K562 (cell line): ENCODE measurements around the gene RETN. TPM values are rescaled to one million over a fixed set of nuclear protein-coding genes. Genes with fewer than 3 reads are reported as not detected.

Experiments used
- CREM ChIP-seq: IDR thresholded peaks from 2 replicates; pipeline ENCODE4 v1.6.1; 2014; ENCODE audit warnings: antibody characterized with exemption, low read depth
- CTCF ChIP-seq, 3 experiments: IDR thresholded peaks in 2 of 3; conservative IDR thresholded peaks in 1 of 3; 2 replicates each; pipeline ENCODE4 v1.5.1; 2011 to 2012; ENCODE audit warnings: low read length in 3 of 3, mild to moderate bottlenecking in 3 of 3, control low read depth in 2 of 3, improper control_type of control experiment in 1 of 3, inconsistent platforms in 1 of 3, low read depth in 1 of 3, mixed read lengths in 1 of 3, moderate library complexity in 1 of 3; ENCODE audit not compliant: insufficient read depth in 2 of 3
- ESRRA ChIP-seq: fragments of 450-650 bp; IDR thresholded peaks from 2 replicates; pipeline ENCODE4 v1.6.1; 2014; ENCODE audit warnings: low read depth, mild to moderate bottlenecking, moderate library complexity, borderline replicate concordance
- FOXJ3 ChIP-seq: sonication (generic); formaldehyde crosslinking; IDR thresholded peaks from 2 replicates; pipeline ENCODE4 v1.4.0; 2020; ENCODE audit warnings: mild to moderate bottlenecking, missing genetic modification reagents
- FOXK1 ChIP-seq: sonication (generic); formaldehyde crosslinking; IDR thresholded peaks from 2 replicates; pipeline ENCODE4 v1.8.0; 2022; ENCODE audit warnings: missing genetic modification reagents, mild to moderate bottlenecking, borderline replicate concordance
- HDAC3 ChIP-seq: fragments of 450-650 bp; IDR thresholded peaks from 2 replicates; pipeline ENCODE4 v1.6.1; 2018; ENCODE audit warnings: borderline replicate concordance, mild to moderate bottlenecking, moderate library complexity; ENCODE audit not compliant: partially characterized antibody
- HNRNPK ChIP-seq: fragments of 200-400 bp; formaldehyde crosslinking; IDR thresholded peaks from one replicate; pipeline ENCODE4 v1.6.1; 2018; ENCODE audit warnings: mild to moderate bottlenecking, low read depth, low read length; ENCODE audit not compliant: poor library complexity, severe bottlenecking
- HSF4 ChIP-seq: fragments of 250-450 bp; sonication (Bioruptor Pico); IDR thresholded peaks from 2 replicates; pipeline ENCODE4 v2.1.2; 2022; ENCODE audit warnings: mild to moderate bottlenecking, moderate library complexity, borderline replicate concordance
- IRF9 ChIP-seq: fragments of 450-650 bp; IDR thresholded peaks from 2 replicates; pipeline ENCODE4 v1.6.1; 2016; ENCODE audit warnings: missing biosample characterization, missing genetic modification characterization
- LEF1 ChIP-seq: fragments of 450-650 bp; IDR thresholded peaks from 2 replicates; pipeline ENCODE4 v1.6.1; 2016; ENCODE audit warnings: mild to moderate bottlenecking
- MEF2D ChIP-seq: conservative IDR thresholded peaks from 2 replicates; pipeline ENCODE4 v1.6.1; 2016; ENCODE audit warnings: low read depth, missing genetic modification characterization, missing compliant biosample characterization
- MYBL2 ChIP-seq, 2 experiments: fragments of 450-650 bp in 1 of 2; sonication (generic) in 1 of 2; formaldehyde crosslinking in 1 of 2; IDR thresholded peaks; 2 replicates each; pipeline versions ENCODE4 v1.6.1 to v1.8.1; 2017 to 2022; ENCODE audit warnings: borderline replicate concordance in 1 of 2, inconsistent platforms in 1 of 2, low read depth in 1 of 2, mild to moderate bottlenecking in 1 of 2, missing genetic modification reagents in 1 of 2, moderate library complexity in 1 of 2
- OTX1 ChIP-seq: fragments of 450-650 bp; formaldehyde crosslinking; IDR thresholded peaks from 2 replicates; pipeline ENCODE4 v1.4.0; 2022; ENCODE audit warnings: mild to moderate bottlenecking
- PCBP2 ChIP-seq: fragments of 200-400 bp; formaldehyde crosslinking; IDR thresholded peaks from 2 replicates; pipeline ENCODE4 v1.6.1; 2018; ENCODE audit warnings: low read length, low read depth, mild to moderate bottlenecking, moderate library complexity; ENCODE audit not compliant: poor library complexity, severe bottlenecking
- POLR2H ChIP-seq: IDR thresholded peaks from 2 replicates; pipeline ENCODE4 v1.6.1; 2016; ENCODE audit warnings: missing genetic modification characterization, low read depth, mild to moderate bottlenecking, control low read depth, missing compliant biosample characterization, moderate library complexity
- RFX7 ChIP-seq: fragments of 250-450 bp; sonication (Bioruptor Pico); IDR thresholded peaks from 2 replicates; pipeline ENCODE4 v1.5.1; 2021; ENCODE audit warnings: mild to moderate bottlenecking
- SMARCB1 ChIP-seq: IDR thresholded peaks from 2 replicates; pipeline ENCODE4 v1.6.1; 2011; ENCODE audit warnings: improper control_type of control experiment, low read depth; ENCODE audit not compliant: insufficient read length
- TFAM ChIP-seq: fragments of 250-450 bp; sonication (Bioruptor Pico); conservative IDR thresholded peaks from 2 replicates; pipeline ENCODE4 v1.5.0; 2021; ENCODE audit warnings: mild to moderate bottlenecking, moderate library complexity
- THRAP3 ChIP-seq: fragments of 450-650 bp; IDR thresholded peaks from 2 replicates; pipeline ENCODE4 v1.6.1; 2016; ENCODE audit warnings: mild to moderate bottlenecking, inconsistent platforms, borderline replicate concordance
- ZNF133 ChIP-seq: fragments of 250-450 bp; sonication (Bioruptor Pico); IDR thresholded peaks from 2 replicates; pipeline ENCODE4 v1.4.0; 2020; ENCODE audit warnings: mild to moderate bottlenecking
- ZNF165 ChIP-seq: fragments of 250-450 bp; sonication (Bioruptor Pico); IDR thresholded peaks from 2 replicates; pipeline ENCODE4 v1.4.0; 2020; ENCODE audit warnings: borderline replicate concordance
- ZNF175 ChIP-seq: fragments of 200-800 bp; sonication (Bioruptor generic); IDR thresholded peaks from 2 replicates; pipeline ENCODE4 v1.6.1; 2016; ENCODE audit warnings: low read depth, mild to moderate bottlenecking, missing genetic modification characterization, missing compliant biosample characterization
- ZNF274 ChIP-seq: IDR thresholded peaks from 2 replicates; pipeline ENCODE4 v1.6.1; 2011; ENCODE audit warnings: low read depth, mild to moderate bottlenecking, low read length, moderate library complexity, borderline replicate concordance
- ZNF3 ChIP-seq: fragments of 250-450 bp; sonication (Bioruptor Pico); IDR thresholded peaks from 2 replicates; pipeline ENCODE4 v1.5.0; 2021; ENCODE audit warnings: mild to moderate bottlenecking, moderate library complexity
- ZNF311 ChIP-seq: fragments of 250-450 bp; sonication (Bioruptor Pico); IDR thresholded peaks from 2 replicates; pipeline ENCODE4 v1.4.0; 2020; ENCODE audit warnings: mild to moderate bottlenecking, moderate library complexity
- ZNF445 ChIP-seq: fragments of 250-450 bp; sonication (Bioruptor Pico); IDR thresholded peaks from 2 replicates; pipeline ENCODE4 v1.4.0; 2020; ENCODE audit warnings: low read depth, mild to moderate bottlenecking, moderate library complexity
- ZNF586 ChIP-seq: fragments of 450-650 bp; formaldehyde crosslinking; conservative IDR thresholded peaks from 2 replicates; pipeline ENCODE4 v1.4.0; 2020; ENCODE audit warnings: mild to moderate bottlenecking, moderate library complexity
- polyA plus RNA-seq, 8 experiments: library from polyadenylated mRNA; depleted of rRNA in 4 of 8; stranded (reverse) in 5 of 8; unstranded in 3 of 8; fragments of >200 nt; fragmentation: Nextera tagmentation in 2 of 8; fragmentation: Illumina TruSeq in 1 of 8; extraction: Ambion mirVana in 2 of 8; extraction: Trizol in 1 of 8; gene quantifications; 2 replicates each; pipeline versions ENCODE4 v1.2.1 to v1.2.3, GENCODE V29; 2011 to 2014; ENCODE audit warnings: inconsistent platforms in 1 of 8, missing spikeins in 1 of 8
- total RNA-seq, 7 experiments: library from RNA; depleted of rRNA in 6 of 7; stranded (reverse); fragments of >200 nt in 6 of 7; fragmentation: Illumina TruSeq in 2 of 7; extraction: Trizol in 2 of 7; gene quantifications; 2 replicates each; pipeline versions ENCODE4 v1.2.1 to v1.2.3, GENCODE V29; 2011 to 2021; ENCODE audit warnings: low replicate concordance in 1 of 7

The RETN gene
- total and polyA plus RNA-seq, 9 of the 15 experiments (the other 6 are each of a cell fraction or from before 2014, with no cell fraction given) = not detected

GRCh38 chr19:7637374-7638256 lies 31.2 kb upstream of the RETN start (continued):
- TF ChIP-seq FOXJ3 (no peak), CREM (peak; percentile 80), ZNF274 (no peak), RFX7 (CRISPR knock-in tag) (no peak), OTX1 (no peak), THRAP3 (no peak), ZNF445 (CRISPR knock-in tag) (no peak), ZNF311 (CRISPR knock-in tag) (no peak), ZNF586 (no peak), HNRNPK (no peak), POLR2H (tag) (peak; percentile 58; the same call in 1 of the 2 replicates), ZNF133 (no peak), ESRRA (peak; percentile 66), TFAM (CRISPR knock-in tag) (no peak), SMARCB1 (no peak), FOXK1 (no peak), HDAC3 (no peak), MYBL2 (IDR thresholded peaks at IDR 0.05; ENCODE audit: low read depth) (no peak), MYBL2 (CRISPR knock-in tag; IDR thresholded peaks at IDR 0.05; ENCODE audit: borderline replicate concordance) (no peak), ZNF3 (CRISPR knock-in tag) (no peak), LEF1 (no peak), PCBP2 (no peak), ZNF165 (CRISPR knock-in tag) (no peak), ZNF175 (CRISPR knock-in tag) (no peak), IRF9 (tag) (no peak), MEF2D (tag) (no peak), HSF4 (CRISPR knock-in tag) (no peak), CTCF (IDR thresholded peaks at IDR 0.05 in 2 of 3, conservative IDR thresholded peaks at IDR 0.05 in 1 of 3; ENCODE audit: insufficient read depth in 2 of 3, low read depth in 1 of 3, low read length in 3 of 3) (no peak)
